Parathyroid adenoma (tissue), 2 donors: ENCODE results near the gene USP43.

Experiments
- H2AFZ ChIP-seq: fragments of 300-600 bp; sonication (generic); one replicate; pipeline ENCODE4 v1.7.0; 2017; ENCODE audit warnings: antibody characterized with exemption, mild to moderate bottlenecking
- H3K27ac ChIP-seq: fragments of 300-600 bp; sonication (generic); one replicate; pipeline ENCODE4 v1.7.0; 2017
- H3K27me3 ChIP-seq: fragments of 300-600 bp; sonication (generic); one replicate; pipeline ENCODE4 v1.7.0; 2017; ENCODE audit warnings: low read length; ENCODE audit not compliant: control insufficient read depth, insufficient read depth
- H3K36me3 ChIP-seq: fragments of 300-600 bp; sonication (generic); one replicate; pipeline ENCODE4 v1.7.0; 2017; ENCODE audit warnings: low read length; ENCODE audit not compliant: control insufficient read depth, insufficient read depth
- H3K4me1 ChIP-seq: fragments of 300-600 bp; sonication (generic); one replicate; pipeline ENCODE4 v1.7.0; 2017; ENCODE audit warnings: control low read depth
- H3K4me2 ChIP-seq: fragments of 300-600 bp; sonication (generic); one replicate; pipeline ENCODE4 v1.7.0; 2017; ENCODE audit warnings: low read length
- H3K4me3 ChIP-seq: fragments of 300-600 bp; sonication (generic); one replicate; pipeline ENCODE4 v1.7.0; 2017; ENCODE audit warnings: low read depth, low read length
- H3K79me2 ChIP-seq: fragments of 300-600 bp; sonication (generic); one replicate; pipeline ENCODE4 v1.7.0; 2017; ENCODE audit warnings: control low read depth
- H3K9ac ChIP-seq: fragments of 300-600 bp; sonication (generic); one replicate; pipeline ENCODE4 v1.7.0; 2017; ENCODE audit warnings: mild to moderate bottlenecking
- H3K9me3 ChIP-seq: fragments of 300-600 bp; sonication (generic); one replicate; pipeline ENCODE4 v1.7.0; 2017; ENCODE audit warnings: low read length; ENCODE audit not compliant: control insufficient read depth
- CTCF ChIP-seq: fragments of 300-600 bp; sonication (generic); IDR thresholded peaks from one replicate; pipeline ENCODE4 v1.7.0; 2017; ENCODE audit warnings: antibody characterized with exemption, mild to moderate bottlenecking
- donor health status: primary hyperparathyroidism.

The USP43 gene

GRCh38 chr17:9645851-9646545, 681 bp downstream of the USP43 start:
- H3K27me3 ChIP-seq = no peaks in the 10 kb centered on the region
- no peaks in the 10 kb centered on the region for H3K9me3 ChIP-seq
- peak; percentile 37 for TF ChIP-seq CTCF
- H3K27ac ChIP-seq = peak overlapping the region; percentile 70
- no peak overlapping the region for H3K9ac ChIP-seq
- H3K36me3 ChIP-seq = no peaks in the 10 kb centered on the region
- peak overlapping the region; percentile 94 for H3K4me2 ChIP-seq
- H3K79me2 ChIP-seq = peaks cover 2% of the 10 kb centered on the region
- H3K4me1 ChIP-seq = peaks cover 3% of the 10 kb centered on the region
- H3K4me3 ChIP-seq = peak overlapping the region; percentile 57
- H2AFZ ChIP-seq = peak overlapping the region; percentile 88

- Histone ChIP-seq H3K4me1 (peaks cover 3% of the 10 kb centered on the region), H3K36me3 (no peaks in the 10 kb centered on the region), H3K9ac (no peak overlapping the region), H3K27ac (no peak overlapping the region), H3K79me2 (peaks cover 2% of the 10 kb centered on the region), H2AFZ (peak overlapping the region; percentile 88), H3K9me3 (no peaks in the 10 kb centered on the region), H3K27me3 (no peaks in the 10 kb centered on the region), H3K4me2 (peak overlapping the region; percentile 94), H3K4me3 (peak overlapping the region; percentile 57)
- no peak for TF ChIP-seq CTCF
Measured at GRCh38 chr17:9646546-9646885, 1.2 kb downstream of the USP43 start.

GRCh38 chr17:9647014-9647413, 1.7 kb downstream of the USP43 start:
- H3K9me3 ChIP-seq = no peaks in the 10 kb centered on the region
- H3K79me2 ChIP-seq = peaks cover 2% of the 10 kb centered on the region
- no peak overlapping the region for H2AFZ ChIP-seq
- H3K4me2 ChIP-seq = no peak overlapping the region
- no peak overlapping the region for H3K4me3 ChIP-seq
- TF ChIP-seq CTCF = no peak
- H3K4me1 ChIP-seq = peaks cover 3% of the 10 kb centered on the region
- no peak overlapping the region for H3K9ac ChIP-seq
- H3K36me3 ChIP-seq = no peaks in the 10 kb centered on the region
- no peak overlapping the region for H3K27ac ChIP-seq
- no peaks in the 10 kb centered on the region for H3K27me3 ChIP-seq

- H3K9me3 ChIP-seq = no peaks in the 10 kb centered on the region
- H2AFZ ChIP-seq = no peak overlapping the region
- no peaks in the 10 kb centered on the region for H3K27me3 ChIP-seq
- no peak overlapping the region for H3K4me3 ChIP-seq
- TF ChIP-seq CTCF = no peak
- no peak overlapping the region for H3K27ac ChIP-seq
- no peaks in the 10 kb centered on the region for H3K36me3 ChIP-seq
- peaks cover 3% of the 10 kb centered on the region for H3K4me1 ChIP-seq
- no peak overlapping the region for H3K9ac ChIP-seq
- no peak overlapping the region for H3K4me2 ChIP-seq
- H3K79me2 ChIP-seq = peaks cover 2% of the 10 kb centered on the region
Measured at GRCh38 chr17:9648521-9649110, 3.3 kb downstream of the USP43 start.
